H9 (cell line): ENCODE measurements around the gene ZNF236. TPM values are rescaled to one million over a fixed set of nuclear protein-coding genes. Genes with fewer than 3 reads are reported as not detected.

Experiments
- DNase-seq: peaks from one replicate; pipeline ENCODE4 v3.0.0-alpha.2; 2017
- H2AFZ ChIP-seq: one replicate; pipeline ENCODE4 v1.6.1; 2013; ENCODE audit warnings: mild to moderate bottlenecking, low read length, control low read depth, moderate library complexity
- H2AK5ac ChIP-seq: 2 replicates; pipeline ENCODE4 v1.6.1; 2013; ENCODE audit warnings: low read length, control low read depth, mixed read lengths; ENCODE audit not compliant: insufficient read length
- H2BK120ac ChIP-seq: one replicate; pipeline ENCODE4 v1.6.1; 2013; ENCODE audit warnings: low read depth, mild to moderate bottlenecking, low read length, control low read depth, inconsistent platforms; ENCODE audit not compliant: poor library complexity, severe bottlenecking
- H2BK12ac ChIP-seq: 2 replicates; pipeline ENCODE4 v1.6.1; 2013; ENCODE audit warnings: low read length, control low read depth, mixed read lengths, low read depth; ENCODE audit not compliant: insufficient read length
- H2BK15ac ChIP-seq: 2 replicates; pipeline ENCODE4 v1.6.1; 2013; ENCODE audit warnings: low read depth, low read length, control low read depth
- H2BK20ac ChIP-seq: one replicate; pipeline ENCODE4 v1.6.1; 2013; ENCODE audit warnings: low read depth, mild to moderate bottlenecking, low read length, control low read depth, inconsistent platforms; ENCODE audit not compliant: poor library complexity, severe bottlenecking
- H2BK5ac ChIP-seq: 2 replicates; pipeline ENCODE4 v1.6.1; 2013; ENCODE audit warnings: low read length, control low read depth, mixed read lengths; ENCODE audit not compliant: insufficient read length
- H3K14ac ChIP-seq: 2 replicates; pipeline ENCODE4 v1.6.1; 2013; ENCODE audit warnings: low read length, control low read depth; ENCODE audit not compliant: insufficient read depth
- H3K18ac ChIP-seq: 2 replicates; pipeline ENCODE4 v1.6.1; 2013; ENCODE audit warnings: low read depth, mild to moderate bottlenecking, mixed read lengths, low read length, control low read depth; ENCODE audit not compliant: insufficient read length
- H3K23ac ChIP-seq: 2 replicates; pipeline ENCODE4 v1.6.1; 2013; ENCODE audit warnings: low read length, control low read depth, mixed read lengths, low read depth; ENCODE audit not compliant: insufficient read length
- H3K23me2 ChIP-seq: 2 replicates; pipeline ENCODE4 v1.6.1; 2013; ENCODE audit warnings: low read depth, mild to moderate bottlenecking, mixed read lengths, low read length, control low read depth; ENCODE audit not compliant: insufficient read length, poor library complexity, severe bottlenecking
- H3K27ac ChIP-seq: 2 replicates; pipeline ENCODE4 v1.5.1; 2013; ENCODE audit warnings: low read length, control low read depth, mixed read lengths, low read depth; ENCODE audit not compliant: insufficient read length
- H3K27me3 ChIP-seq: 2 replicates; pipeline ENCODE4 v1.6.1; 2013; ENCODE audit warnings: low read length, control low read depth, inconsistent platforms; ENCODE audit not compliant: insufficient read depth
- H3K4ac ChIP-seq: 2 replicates; pipeline ENCODE4 v1.6.1; 2013; ENCODE audit warnings: low read depth, mild to moderate bottlenecking, control low read depth, inconsistent platforms, low read length, moderate library complexity
- H3K4me1 ChIP-seq: 2 replicates; pipeline ENCODE4 v1.6.1; 2013; ENCODE audit warnings: low read length, control low read depth, inconsistent platforms; ENCODE audit not compliant: insufficient read depth
- H3K4me2 ChIP-seq: 2 replicates; pipeline ENCODE4 v1.6.1; 2013; ENCODE audit warnings: low read length, control low read depth, mixed read lengths; ENCODE audit not compliant: insufficient read length, insufficient read depth
- H3K56ac ChIP-seq: 2 replicates; pipeline ENCODE4 v1.6.1; 2013; ENCODE audit warnings: low read depth, mild to moderate bottlenecking, mixed read lengths, low read length, control low read depth; ENCODE audit not compliant: insufficient read length
- H3K79me1 ChIP-seq: 2 replicates; pipeline ENCODE4 v1.6.1; 2013; ENCODE audit warnings: low read depth, mild to moderate bottlenecking, moderate library complexity, low read length, control low read depth, inconsistent platforms; ENCODE audit not compliant: insufficient read depth, poor library complexity, severe bottlenecking
- H3K79me2 ChIP-seq: 2 replicates; pipeline ENCODE4 v1.6.1; 2013; ENCODE audit warnings: low read length, control low read depth, inconsistent platforms; ENCODE audit not compliant: insufficient read depth
- H3K9ac ChIP-seq: 2 replicates; pipeline ENCODE4 v1.6.1; 2013; ENCODE audit warnings: low read length, control low read depth, mixed read lengths; ENCODE audit not compliant: insufficient read length; ENCODE audit errors: extremely low read depth
- H3K9me3 ChIP-seq: one replicate; pipeline ENCODE4 v1.6.1; 2013; ENCODE audit warnings: low read depth, low read length, inconsistent platforms; ENCODE audit not compliant: control insufficient read depth
- H3T11ph ChIP-seq: one replicate; pipeline ENCODE4 v1.6.1; 2013; ENCODE audit warnings: mild to moderate bottlenecking, low read length, control low read depth, inconsistent platforms
- H4K20me1 ChIP-seq: one replicate; pipeline ENCODE4 v1.6.1; 2013; ENCODE audit not compliant: control insufficient read depth, insufficient read length, insufficient read depth
- H4K5ac ChIP-seq: 2 replicates; pipeline ENCODE4 v1.6.1; 2013; ENCODE audit warnings: low read depth, mild to moderate bottlenecking, mixed read lengths, low read length, control low read depth; ENCODE audit not compliant: insufficient read length
- H4K8ac ChIP-seq: replicated peaks from 2 replicates; pipeline ENCODE4 v1.6.1; 2013; ENCODE audit warnings: low read length, control low read depth, mixed read lengths, low read depth; ENCODE audit not compliant: insufficient read length
- H4K91ac ChIP-seq: 2 replicates; pipeline ENCODE4 v1.6.1; 2013; ENCODE audit warnings: low read depth, mild to moderate bottlenecking, moderate library complexity, mixed read lengths, low read length, control low read depth; ENCODE audit not compliant: insufficient read length
- H3K27ac Mint-ChIP-seq, 3 experiments: 2 replicates in 2 of 3; 3 replicates in 1 of 3; pipeline ENCODE4 v1.8.0; 2020 to 2021; ENCODE audit warnings: mixed read lengths in 3 of 3, mild to moderate bottlenecking in 1 of 3, moderate library complexity in 1 of 3
- H3K27me3 Mint-ChIP-seq: 2 replicates; pipeline ENCODE4 v1.8.0; 2021; ENCODE audit warnings: low read depth, mild to moderate bottlenecking, moderate library complexity, mixed read lengths
- H3K36me3 Mint-ChIP-seq, 3 experiments: 2 replicates in 2 of 3; 3 replicates in 1 of 3; pipeline ENCODE4 v1.8.0; 2020 to 2021; ENCODE audit warnings: low read depth in 3 of 3, mixed read lengths in 3 of 3; ENCODE audit not compliant: insufficient read depth in 1 of 3
- H3K4me1 Mint-ChIP-seq, 2 experiments: 2 replicates each; pipeline ENCODE4 v1.8.0; 2020; ENCODE audit warnings: mixed read lengths in 2 of 2
- H3K4me3 Mint-ChIP-seq, 2 experiments: 2 replicates in 1 of 2; 3 replicates in 1 of 2; pipeline ENCODE4 v1.8.0; 2020 to 2021; ENCODE audit warnings: mild to moderate bottlenecking in 2 of 2, mixed read lengths in 2 of 2, moderate library complexity in 1 of 2
- H3K9me3 Mint-ChIP-seq, 2 experiments: 2 replicates in 1 of 2; 3 replicates in 1 of 2; pipeline ENCODE4 v1.8.0; 2020; ENCODE audit warnings: mild to moderate bottlenecking in 2 of 2, mixed read lengths in 2 of 2, moderate library complexity in 1 of 2
- WGBS: extraction: QIAGEN DNeasy Blood & Tissue Kit; methylation state at CpG from one replicate; pipeline ENCODE4 v1.1.7; 2013; ENCODE audit warnings: missing lambda C conversion rate, low lambda C conversion rate, mixed read lengths; ENCODE audit not compliant: insufficient read length; ENCODE audit errors: extremely low coverage; 5-methylcytosine and 5-hydroxymethylcytosine counted together
- total RNA-seq: library from RNA; stranded (reverse); gene quantifications from 2 replicates; pipeline ENCODE4 v1.2.1, GENCODE V29; 2021
- TF ChIP-seq, protein P1 (sequence below): fragments of 200-600 bp; sonication (generic); conservative IDR thresholded peaks from 3 replicates; pipeline ENCODE4 v1.8.0; 2021; ENCODE audit warnings: antibody characterized with exemption, mild to moderate bottlenecking

Gene ZNF236
- total RNA-seq, 1 experiment from 2014 or later, result 16.0 TPM

DNA sequence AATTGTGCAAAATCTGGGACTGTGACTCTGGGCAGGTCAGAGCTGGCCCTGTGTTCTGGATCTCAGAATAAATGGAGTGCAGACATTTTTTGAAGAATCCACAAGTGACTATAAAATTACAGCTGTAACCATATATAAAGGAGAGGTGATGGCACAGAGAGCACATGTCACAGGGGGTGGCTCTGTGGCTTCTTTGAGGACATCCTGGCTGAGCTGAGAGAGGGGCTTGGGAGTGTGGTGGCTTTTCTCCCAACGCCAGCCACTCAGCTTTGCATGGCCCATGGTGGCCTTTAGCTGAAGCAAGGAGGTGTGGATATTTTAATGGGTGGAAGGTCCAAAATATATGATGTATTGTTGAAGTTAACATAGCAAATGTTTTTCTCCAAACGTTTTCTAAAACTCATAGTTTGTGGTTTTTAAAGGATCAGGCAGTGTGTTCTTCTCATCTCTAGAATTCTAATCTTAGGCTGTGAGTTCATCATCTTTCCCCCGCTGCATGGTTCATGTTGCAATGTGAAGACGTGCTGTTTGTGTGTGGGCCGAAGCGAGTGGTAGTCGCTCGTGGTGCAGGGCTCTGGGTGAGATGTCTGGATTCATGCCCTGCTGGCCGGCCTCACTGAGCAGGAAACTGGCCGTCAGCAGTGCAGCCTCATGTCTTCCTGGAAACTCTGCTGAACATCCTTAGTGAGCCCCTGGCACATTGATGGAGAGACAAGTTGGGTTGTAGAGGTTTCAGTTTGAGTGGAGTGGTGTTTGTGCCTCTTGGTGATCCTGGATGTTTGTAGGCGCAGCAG lies 109.9 kb downstream of the ZNF236 start:
- no peaks in the 10 kb centered on the region for H3K4me1 ChIP-seq
- TF ChIP-seq, protein P1, sequence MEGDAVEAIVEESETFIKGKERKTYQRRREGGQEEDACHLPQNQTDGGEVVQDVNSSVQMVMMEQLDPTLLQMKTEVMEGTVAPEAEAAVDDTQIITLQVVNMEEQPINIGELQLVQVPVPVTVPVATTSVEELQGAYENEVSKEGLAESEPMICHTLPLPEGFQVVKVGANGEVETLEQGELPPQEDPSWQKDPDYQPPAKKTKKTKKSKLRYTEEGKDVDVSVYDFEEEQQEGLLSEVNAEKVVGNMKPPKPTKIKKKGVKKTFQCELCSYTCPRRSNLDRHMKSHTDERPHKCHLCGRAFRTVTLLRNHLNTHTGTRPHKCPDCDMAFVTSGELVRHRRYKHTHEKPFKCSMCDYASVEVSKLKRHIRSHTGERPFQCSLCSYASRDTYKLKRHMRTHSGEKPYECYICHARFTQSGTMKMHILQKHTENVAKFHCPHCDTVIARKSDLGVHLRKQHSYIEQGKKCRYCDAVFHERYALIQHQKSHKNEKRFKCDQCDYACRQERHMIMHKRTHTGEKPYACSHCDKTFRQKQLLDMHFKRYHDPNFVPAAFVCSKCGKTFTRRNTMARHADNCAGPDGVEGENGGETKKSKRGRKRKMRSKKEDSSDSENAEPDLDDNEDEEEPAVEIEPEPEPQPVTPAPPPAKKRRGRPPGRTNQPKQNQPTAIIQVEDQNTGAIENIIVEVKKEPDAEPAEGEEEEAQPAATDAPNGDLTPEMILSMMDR, result no peak
- DNase-seq, result no peak
- no peak overlapping the region for H4K5ac ChIP-seq
- H4K20me1 ChIP-seq, result no peaks in the 10 kb centered on the region
- no peak overlapping the region for H4K8ac ChIP-seq
- H2BK15ac ChIP-seq, result no peak overlapping the region
- H3K56ac ChIP-seq, result no peak overlapping the region
- no peak overlapping the region for H2AFZ ChIP-seq
- no peak overlapping the region for H4K91ac ChIP-seq
- H2AK5ac ChIP-seq, result no peak overlapping the region
- no peak overlapping the region; the same call in 1 of the 2 replicates for H3K14ac ChIP-seq
- H3K23me2 ChIP-seq, result no peaks in the 10 kb centered on the region
- H2BK20ac ChIP-seq, result no peak overlapping the region
- H3K4me1 Mint-ChIP-seq, result no peaks in the 10 kb centered on the region
- no peaks in the 10 kb centered on the region for H3K79me2 ChIP-seq
- H3K18ac ChIP-seq, result no peak overlapping the region
- H3K36me3 Mint-ChIP-seq, result peaks cover 0 to 40% (median 33%) of the 10 kb centered on the region in 3 experiments; a peak in 5 of 7 replicates
- H3K27ac Mint-ChIP-seq, result peak overlapping the region in 1 of 3 experiments; percentile 76; a peak in 2 of 7 replicates
- H3K27me3 ChIP-seq, result no peaks in the 10 kb centered on the region
- no peak overlapping the region for H3K23ac ChIP-seq
- no peak overlapping the region for H2BK12ac ChIP-seq
- no peak overlapping the region for H3K4ac ChIP-seq
- no peaks in the 10 kb centered on the region for H3K79me1 ChIP-seq
- no peak overlapping the region for H2BK120ac ChIP-seq
- H2BK5ac ChIP-seq, result no peak overlapping the region
- H3K9me3 ChIP-seq, result no peaks in the 10 kb centered on the region
- no peaks in the 10 kb centered on the region for H3K27me3 Mint-ChIP-seq
- no CpG with 5 or more reads among the region's 11 CpGs for WGBS
- no peak overlapping the region for H3K9ac ChIP-seq
- no peak overlapping the region for H3K27ac ChIP-seq
- no peak overlapping the region for H3T11ph ChIP-seq
- H3K4me3 Mint-ChIP-seq, result no peak overlapping the region
- H3K4me2 ChIP-seq, result no peak overlapping the region
- H3K9me3 Mint-ChIP-seq, result no peaks in the 10 kb centered on the region
